Measurements from ENCODE around the gene ZNF318. TPM values are rescaled to one million over a fixed set of nuclear protein-coding genes. Genes with fewer than 3 reads are reported as not detected.

Gene ZNF318
- total and polyA plus RNA-seq, 2 donors (not counting 1 experiment from before 2014, with no cell fraction given), result 79.7 to 91.8 TPM

DNA sequence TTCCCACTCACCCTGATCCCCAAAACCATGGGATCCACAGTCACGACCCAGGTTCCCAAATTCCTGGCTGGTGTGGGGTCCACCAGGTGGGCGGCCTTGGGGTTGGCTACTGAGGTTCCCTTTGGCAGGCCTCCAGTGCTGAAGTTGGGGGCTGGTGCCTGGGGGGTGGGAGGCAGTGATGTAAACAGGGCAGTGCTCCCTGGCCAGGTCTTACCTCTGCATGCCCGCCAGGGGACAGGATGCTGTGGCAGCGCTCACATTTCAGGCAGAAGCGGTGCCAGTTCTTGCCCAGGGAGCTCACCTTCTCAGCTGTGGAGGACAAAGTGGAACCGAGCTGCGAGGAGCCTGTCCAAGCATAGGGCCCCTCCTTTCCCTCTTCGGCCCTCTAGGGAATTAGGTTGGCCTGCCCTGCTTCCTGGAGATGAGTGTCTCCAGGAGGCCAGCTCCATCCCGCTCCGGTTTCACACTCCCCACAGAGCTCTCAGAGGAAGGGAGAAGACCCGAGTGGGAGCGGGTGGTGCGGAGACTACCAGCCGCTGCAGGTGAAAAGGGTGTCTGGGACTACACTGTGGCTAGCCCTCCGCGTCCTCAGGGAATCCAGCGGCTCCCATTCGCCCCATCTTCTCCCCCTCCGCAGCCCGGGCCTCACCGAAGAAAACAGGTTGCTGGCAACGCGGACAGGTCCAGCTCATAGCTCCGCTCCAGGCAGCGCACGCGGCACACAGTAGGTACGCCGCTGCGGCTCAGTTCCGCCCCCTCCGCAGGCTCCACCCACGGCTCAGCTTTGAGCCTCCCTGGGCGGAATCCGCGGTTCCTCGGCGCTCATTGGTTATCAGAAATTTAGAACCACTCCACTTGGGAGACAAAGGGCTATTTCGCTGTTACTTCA lies 61.1 kb downstream of the ZNF318 start, which contains the start of gene CRIP3:
Gene CRIP3 (minus strand): TSS at position 726 of the 889 bp plus-strand sequence. CDS start 34 bp downstream, at position 692.
- Histone ChIP-seq H3K27me3 (replicated peaks in 1 of 4; ENCODE audit: control extremely low read depth in 1 of 4, control insufficient read depth in 3 of 4, insufficient read depth in 4 of 4, low read length in 3 of 4) (no peaks in the 10 kb centered on the region), H3K9me3 (ENCODE audit: control extremely low read depth in 1 of 3, control insufficient read depth in 2 of 3, insufficient read depth in 1 of 3, low read length in 2 of 3) (peaks cover 0 to 7% (median 0%) of the 10 kb centered on the region in 3 donors), H3K36me3 (replicated peaks in 1 of 2; ENCODE audit: control extremely low read depth in 1 of 2, control insufficient read depth in 1 of 2, extremely low read depth in 1 of 2, insufficient read depth in 2 of 2, low read length in 1 of 2) (peaks cover 0 to 2% of the 10 kb centered on the region in 2 experiments), H3K4me1 (ENCODE audit: control insufficient read depth in 2 of 2, insufficient read depth in 2 of 2, low read length in 2 of 2) (peaks cover 40 to 43% of the 10 kb centered on the region in 2 donors), H3K4me3 (ENCODE audit: control extremely low read depth in 1 of 5, extremely low read depth in 1 of 5, insufficient read depth in 1 of 5, low read depth in 2 of 5, low read length in 4 of 5) (peak within 1 kb of the TSS in 4 of 5 experiments; percentile 52 to 68 (median 60)), H3K9ac (ENCODE audit: low read length) (peak within 1 kb of the TSS; percentile 64), H3K4me2 (replicated peaks; ENCODE audit: low read depth, low read length, poor library complexity, severe bottlenecking) (peak within 1 kb of the TSS; percentile 88), H3K79me2 (ENCODE audit: control insufficient read depth, insufficient read depth, low read length) (peaks cover 9% of the 10 kb centered on the region), H3K27ac (ENCODE audit: low read length in 2 of 2) (peak within 1 kb of the TSS; percentile 6 to 15), H2AFZ (ENCODE audit: insufficient read depth, low read depth, low read length, poor library complexity, severe bottlenecking) (peak within 1 kb of the TSS; percentile 79), H4K20me1 (ENCODE audit: control insufficient read depth, insufficient read depth, low read length, poor library complexity, severe bottlenecking) (peaks cover 8% of the 10 kb centered on the region)
- DNase-seq (peak; percentile 77), ATAC-seq (ENCODE audit: low read depth) (peak; percentile 77)
- peak within 1 kb of the TSS; percentile 92 for H3K4me3 Mint-ChIP-seq
- WGBS (ENCODE audit: insufficient coverage), result 10% methylated on average over 37 of the region's 39 CpGs
- ChIA-PET POLR2A (interaction anchor here (0.7 to 1.6 kb wide), 4 partner anchors 10 to 61 kb away, joined by 3 to 5 read pairs (median 4); partner anchors contain the start of gene ZNF318), CTCF (interaction anchor here (0.6 to 4.5 kb wide), 30 partner anchors 9 to 1380 kb away, joined by 3 to 48 read pairs (median 4); partner anchors contain the start of genes ABCC10, DNPH1, SLC22A7 and ZNF318)
- intact Hi-C loops (cut with micrococcal nuclease), result loop anchor here (1.0 to 2.0 kb wide), 3 partner anchors 26 to 90 kb away; no protein-coding TSS in a partner anchor
- TF ChIP-seq, protein P1, sequence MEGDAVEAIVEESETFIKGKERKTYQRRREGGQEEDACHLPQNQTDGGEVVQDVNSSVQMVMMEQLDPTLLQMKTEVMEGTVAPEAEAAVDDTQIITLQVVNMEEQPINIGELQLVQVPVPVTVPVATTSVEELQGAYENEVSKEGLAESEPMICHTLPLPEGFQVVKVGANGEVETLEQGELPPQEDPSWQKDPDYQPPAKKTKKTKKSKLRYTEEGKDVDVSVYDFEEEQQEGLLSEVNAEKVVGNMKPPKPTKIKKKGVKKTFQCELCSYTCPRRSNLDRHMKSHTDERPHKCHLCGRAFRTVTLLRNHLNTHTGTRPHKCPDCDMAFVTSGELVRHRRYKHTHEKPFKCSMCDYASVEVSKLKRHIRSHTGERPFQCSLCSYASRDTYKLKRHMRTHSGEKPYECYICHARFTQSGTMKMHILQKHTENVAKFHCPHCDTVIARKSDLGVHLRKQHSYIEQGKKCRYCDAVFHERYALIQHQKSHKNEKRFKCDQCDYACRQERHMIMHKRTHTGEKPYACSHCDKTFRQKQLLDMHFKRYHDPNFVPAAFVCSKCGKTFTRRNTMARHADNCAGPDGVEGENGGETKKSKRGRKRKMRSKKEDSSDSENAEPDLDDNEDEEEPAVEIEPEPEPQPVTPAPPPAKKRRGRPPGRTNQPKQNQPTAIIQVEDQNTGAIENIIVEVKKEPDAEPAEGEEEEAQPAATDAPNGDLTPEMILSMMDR (IDR thresholded peaks at IDR 0.05), result peak; percentile 74
- TF ChIP-seq EZH2 (IDR thresholded peaks at IDR 0.05; ENCODE audit: borderline replicate concordance, insufficient read depth, low read depth, low read length, poor library complexity, severe bottlenecking), result no peak
- no peaks in the 10 kb centered on the region for H3K27me3 Mint-ChIP-seq
- peaks cover 2% of the 10 kb centered on the region for H3K9me3 Mint-ChIP-seq (ENCODE audit: insufficient read depth)
- peak within 1 kb of the TSS; percentile 71 for H3K27ac Mint-ChIP-seq
- H3K4me1 Mint-ChIP-seq, result peaks cover 43% of the 10 kb centered on the region

Data from B cell (primary cell).